Measurements from ENCODE around the gene ULK4.

ULK4 gene

GRCh38 chr3:41956574-41956973, 5.3 kb downstream of the ULK4 start:
- peaks cover 22% of the 10 kb centered on the region for H3K79me2 ChIP-seq (ENCODE audit: control insufficient read depth, low read length)

GRCh38 chr3:41955192-41955591, 6.7 kb downstream of the ULK4 start:
- Histone ChIP-seq H4K20me1 (ENCODE audit: control insufficient read depth, insufficient read depth, low read depth, low read length) (no peaks in the 10 kb centered on the region), H3K9me2 (replicated peaks; ENCODE audit: control insufficient read depth, low read length) (no peaks in the 10 kb centered on the region), H3F3A (ENCODE audit: control insufficient read depth, insufficient read depth) (no peaks in the 10 kb centered on the region; the same call in 1 of the 2 replicates), H3K4me1 (ENCODE audit: control insufficient read depth, low read length) (peaks cover 2% of the 10 kb centered on the region), H3K79me2 (ENCODE audit: control insufficient read depth, low read length) (peaks cover 12% of the 10 kb centered on the region), H3K27ac (ENCODE audit: low read depth, low read length) (no peak overlapping the region), H3K4me3 (ENCODE audit: low read length) (no peak overlapping the region), H3K27me3 (ENCODE audit: control insufficient read depth, low read length) (no peaks in the 10 kb centered on the region), H3K9me3 (ENCODE audit: control insufficient read depth, insufficient read depth, low read length) (no peaks in the 10 kb centered on the region), H3K36me3 (ENCODE audit: control insufficient read depth, low read length) (peaks cover 2% of the 10 kb centered on the region; the same call in 1 of the 2 replicates), H3K4me2 (ENCODE audit: low read length) (no peak overlapping the region)
- TF ChIP-seq EZH2phosphoT487 (IDR thresholded peaks at IDR 0.05; ENCODE audit: borderline replicate concordance, low read length) (no peak), CTCF (IDR thresholded peaks at IDR 0.05; ENCODE audit: low read depth, low read length, poor library complexity, severe bottlenecking) (no peak)

More at GRCh38 chr3:41956574-41956973, 5.3 kb downstream of the ULK4 start:
- Histone ChIP-seq H3K36me3 (ENCODE audit: control insufficient read depth, low read length) (no peaks in the 10 kb centered on the region; the same call in 1 of the 2 replicates), H3K4me2 (ENCODE audit: low read length) (no peak overlapping the region), H3K4me3 (ENCODE audit: low read length) (no peak overlapping the region), H3K4me1 (ENCODE audit: control insufficient read depth, low read length) (peaks cover 11% of the 10 kb centered on the region), H4K20me1 (ENCODE audit: control insufficient read depth, insufficient read depth, low read depth, low read length) (no peaks in the 10 kb centered on the region), H3K27me3 (ENCODE audit: control insufficient read depth, low read length) (no peaks in the 10 kb centered on the region), H3K9me2 (replicated peaks; ENCODE audit: control insufficient read depth, low read length) (no peaks in the 10 kb centered on the region), H3F3A (ENCODE audit: control insufficient read depth, insufficient read depth) (no peaks in the 10 kb centered on the region; the same call in 1 of the 2 replicates), H3K9me3 (ENCODE audit: control insufficient read depth, insufficient read depth, low read length) (no peaks in the 10 kb centered on the region), H3K27ac (ENCODE audit: low read depth, low read length) (no peak overlapping the region)
- TF ChIP-seq EZH2phosphoT487 (IDR thresholded peaks at IDR 0.05; ENCODE audit: borderline replicate concordance, low read length) (no peak), CTCF (IDR thresholded peaks at IDR 0.05; ENCODE audit: low read depth, low read length, poor library complexity, severe bottlenecking) (no peak)

GRCh38 chr3:41943311-41943843, 18.5 kb downstream of the ULK4 start:
- H3F3A ChIP-seq (ENCODE audit: control insufficient read depth, insufficient read depth), result no peaks in the 10 kb centered on the region
- no peaks in the 10 kb centered on the region for H3K79me2 ChIP-seq (ENCODE audit: control insufficient read depth, low read length)
- H3K9me3 ChIP-seq (ENCODE audit: control insufficient read depth, insufficient read depth, low read length), result no peaks in the 10 kb centered on the region
- no peak for TF ChIP-seq CTCF (IDR thresholded peaks at IDR 0.05; ENCODE audit: low read depth, low read length, poor library complexity, severe bottlenecking)
- TF ChIP-seq EZH2phosphoT487 (IDR thresholded peaks at IDR 0.05; ENCODE audit: borderline replicate concordance, low read length), result no peak
- H4K20me1 ChIP-seq (ENCODE audit: control insufficient read depth, insufficient read depth, low read depth, low read length), result no peaks in the 10 kb centered on the region
- no peaks in the 10 kb centered on the region for H3K9me2 ChIP-seq (replicated peaks; ENCODE audit: control insufficient read depth, low read length)
- H3K4me2 ChIP-seq (ENCODE audit: low read length), result no peak overlapping the region
- no peaks in the 10 kb centered on the region for H3K36me3 ChIP-seq (ENCODE audit: control insufficient read depth, low read length)
- no peak overlapping the region for H3K27ac ChIP-seq (ENCODE audit: low read depth, low read length)
- H3K27me3 ChIP-seq (ENCODE audit: control insufficient read depth, low read length), result no peaks in the 10 kb centered on the region
- no peak overlapping the region for H3K4me3 ChIP-seq (ENCODE audit: low read length)
- no peaks in the 10 kb centered on the region for H3K4me1 ChIP-seq (ENCODE audit: control insufficient read depth, low read length)

Data from DOHH2 (cell line).